Heart left ventricle (tissue), 16 donors: ENCODE results near the gene SH3RF3. TPM values are rescaled to one million over a fixed set of nuclear protein-coding genes. Genes with fewer than 3 reads are reported as not detected.

Experiments used
- ATAC-seq, 4 donors: fragments of 200-7000 bp; cut with Tn5 transposase; one replicate each; pipeline ENCODE4 v1.9.1; 2020 to 2022; ENCODE audit warnings: moderate library complexity in 4 of 4, mild to moderate bottlenecking in 3 of 4, moderate number of reproducible peaks in 1 of 4
- DNase-seq, 5 donors: peaks; one replicate each; pipeline ENCODE4 v3.0.0-alpha.2; 2020
- H3K27ac ChIP-seq, 12 donors: fragments of 200-600 bp; sonication (generic) in 4 of 12; one replicate each; pipeline versions ENCODE4 v1.5.0 to v1.8.0; 2016 to 2022; ENCODE audit warnings: mild to moderate bottlenecking in 2 of 12
- H3K27me3 ChIP-seq, 9 donors: fragments of 200-600 bp; sonication (generic) in 2 of 9; one replicate each; pipeline versions ENCODE4 v1.5.1 to v1.8.0; 2016 to 2022; ENCODE audit warnings: mild to moderate bottlenecking in 3 of 9
- H3K36me3 ChIP-seq, 9 donors: fragments of 200-600 bp; sonication (generic) in 2 of 9; one replicate each; pipeline versions ENCODE4 v1.5.0 to v1.8.0; 2018 to 2022; ENCODE audit warnings: mild to moderate bottlenecking in 2 of 9
- H3K4me1 ChIP-seq, 12 donors: fragments of 200-600 bp; sonication (generic) in 4 of 12; one replicate each; pipeline versions ENCODE4 v1.5.0 to v1.8.0; 2016 to 2022; ENCODE audit warnings: mild to moderate bottlenecking in 3 of 12
- H3K4me3 ChIP-seq, 12 donors: fragments of 200-600 bp; sonication (generic) in 4 of 12; one replicate each; pipeline versions ENCODE4 v1.5.0 to v1.8.0; 2017 to 2022; ENCODE audit warnings: mild to moderate bottlenecking in 9 of 12, moderate library complexity in 4 of 12
- H3K9me3 ChIP-seq, 12 donors: fragments of 200-600 bp; sonication (generic) in 4 of 12; one replicate each; pipeline versions ENCODE4 v1.5.0 to v1.8.0; 2016 to 2022; ENCODE audit warnings: mild to moderate bottlenecking in 1 of 12
- CTCF ChIP-seq, 12 donors: fragments of 200-600 bp; sonication (generic) in 4 of 12; IDR thresholded peaks; one replicate each; pipeline versions ENCODE4 v1.5.0 to v1.8.0; 2018 to 2022; ENCODE audit warnings: antibody characterized with exemption in 12 of 12, mild to moderate bottlenecking in 5 of 12
- POLR2A ChIP-seq, 2 donors: fragments of 450-650 bp; IDR thresholded peaks; one replicate each; pipeline ENCODE4 v1.6.1; 2017; ENCODE audit warnings: antibody characterized with exemption in 2 of 2, mild to moderate bottlenecking in 2 of 2, moderate library complexity in 2 of 2
- WGBS, 4 donors: extraction: QIAGEN DNeasy Blood & Tissue Kit in 2 of 4; methylation state at CpG; one replicate each; pipeline versions ENCODE4 v1.1.5 to v1.1.7; 2013 to 2018; 5-methylcytosine and 5-hydroxymethylcytosine counted together
- intact Hi-C, 10 donors: fragments of 100-400 bp; cut with DNase I; formaldehyde crosslinking; loops; one replicate each; pipeline versions ENCODE4 v1.11.1 to v1.14.2; 2022
- polyA plus RNA-seq, 2 donors: library from polyadenylated mRNA; stranded (reverse); fragments of 200-250 nt; gene quantifications; one replicate each; pipeline ENCODE4 v1.2.3, GENCODE V29; 2013
- total RNA-seq, 9 donors: library from RNA; depleted of rRNA in 2 of 9; stranded (reverse); fragments of >200 nt in 2 of 9; fragmentation: NEBNext Ultra II Directional in 3 of 9; extraction: Animal tissue kit (Norgen Biotek cat#: 25700) in 3 of 9; gene quantifications; one replicate each; pipeline versions ENCODE4 v1.1.0 to v1.2.4, GENCODE V29; 2016 to 2023
- donor health status: ischemic (EF 13 %, LVEDD 7.1; RV severe dilation, severe dysfunction).
- donor health status: healthy with polysubstance abuse.
- donor health status: DM: no; HTN: yes; CAD: no.
- donor health status: DM: no; HTN: no; CAD: no.
- donor health status: ischemic (EF 25% LVEDD 6.9; RV normal size, moderate dysfunction).
- donor health status: ischemic (EF 25% LVEDD 5.7; RV mildly dilated, moderate dysfunction).
- donor health status: healthy.
- donor health status: DM: yes; HTN: yes; CAD: no.
- donor health status: ischemic (EF 35%, LVEDD 5.7; RV mildly dilated, moderate dysfunction).
- donor health status: nonischemic (EF 11% LVEDD 7.7; RV severe dilation, severe dysfunction).
- donor health status: DM: yes; HTN: yes; CAD: no.
- donor health status: PGD.
- donor health status: ischemic (EF 29% LVEDD 5.4; RV normal size, mild dysfunction).
- donor health status: nonischemic (EF 23%, LVEDD 6.1; RV moderate dilation, normal function).

SH3RF3 gene
- total and polyA plus RNA-seq, 11 donors, result 5.2 to 15.7 (median 7.9) TPM

- Histone ChIP-seq H3K4me3 (no peak overlapping the region), H3K27me3 (no peaks in the 10 kb centered on the region), H3K9me3 (no peaks in the 10 kb centered on the region), H3K27ac (no peak overlapping the region), H3K36me3 (no peaks in the 10 kb centered on the region), H3K4me1 (peaks cover 0 to 4% (median 0%) of the 10 kb centered on the region in 12 donors)
- 76 to 82% (median 81%) methylated on average over 16 to 22 of the region's 22 CpGs for WGBS, 4 donors
- peak in 1 of 5 donors; percentile 54 for DNase-seq
- TF ChIP-seq POLR2A (IDR thresholded peaks at IDR 0.05) (no peak), CTCF (IDR thresholded peaks at IDR 0.05) (no peak)
- intact Hi-C loops, result no loop called here
- ATAC-seq, result peak; percentile 31 to 56 (median 42)
Measured at GRCh38 chr2:109410039-109410815, 281.2 kb downstream of the SH3RF3 start.

- no peaks in the 10 kb centered on the region for H3K9me3 ChIP-seq
- TF ChIP-seq POLR2A (IDR thresholded peaks at IDR 0.05) (no peak), CTCF (IDR thresholded peaks at IDR 0.05) (no peak)
- no peak for DNase-seq
- peaks cover 0 to 4% (median 0%) of the 10 kb centered on the region in 12 donors for H3K4me1 ChIP-seq
- no peak overlapping the region for H3K4me3 ChIP-seq
- 92 to 94% (median 93%) methylated on average over 8 to 19 of the region's 19 CpGs for WGBS, 4 donors
- H3K36me3 ChIP-seq, result no peaks in the 10 kb centered on the region
- no peaks in the 10 kb centered on the region for H3K27me3 ChIP-seq
- H3K27ac ChIP-seq, result no peak overlapping the region
- intact Hi-C loops, result no loop called here
- peak in 1 of 4 donors; percentile 8 for ATAC-seq
Measured at GRCh38 chr2:109411640-109412325, 282.8 kb downstream of the SH3RF3 start.

GRCh38 chr2:109415581-109416013 lies 286.6 kb downstream of the SH3RF3 start:
- no peaks in the 10 kb centered on the region for H3K27me3 ChIP-seq
- H3K36me3 ChIP-seq, result no peaks in the 10 kb centered on the region
- ATAC-seq (no peak), DNase-seq (no peak)
- no peak overlapping the region for H3K27ac ChIP-seq
- H3K4me3 ChIP-seq, result no peak overlapping the region
- intact Hi-C loops, result no loop called here
- no peak for TF ChIP-seq CTCF (IDR thresholded peaks at IDR 0.05)
- no peak for TF ChIP-seq POLR2A (IDR thresholded peaks at IDR 0.05)
- H3K4me1 ChIP-seq, result no peaks in the 10 kb centered on the region
- WGBS, 4 donors, result 78 to 94% (median 88%) methylated on average over 6 to 7 of the region's 7 CpGs
- no peaks in the 10 kb centered on the region for H3K9me3 ChIP-seq

- H3K36me3 ChIP-seq, result no peaks in the 10 kb centered on the region
- no peak overlapping the region for H3K4me3 ChIP-seq
- DNase-seq, result peak in 2 of 5 donors; percentile 6 to 33
- TF ChIP-seq POLR2A (IDR thresholded peaks at IDR 0.05) (no peak), CTCF (IDR thresholded peaks at IDR 0.05) (no peak)
- intact Hi-C loops, result no loop called here
- no peak for ATAC-seq
- 90 to 92% (median 91%) methylated on average over 10 of the region's 10 CpGs for WGBS, 4 donors
- no peaks in the 10 kb centered on the region for H3K27me3 ChIP-seq
- H3K27ac ChIP-seq, result no peak overlapping the region
- no peaks in the 10 kb centered on the region for H3K9me3 ChIP-seq
- no peaks in the 10 kb centered on the region for H3K4me1 ChIP-seq
Measured at GRCh38 chr2:109417701-109418335, 288.8 kb downstream of the SH3RF3 start.
